NCI-H1694 treated with DMSO at 0.1 percent for 48 hours (cell line): ENCODE results near the gene ZNF248.
"Not testable (repeated sequence)": the region's sequence is repeated elsewhere in the genome, so short reads cannot be mapped to it uniquely, and the experiment has no call there.

Experiments
- DNase-seq: peaks from one replicate; lab custom pipeline; 2025; lab: John Stamatoyannopoulos, UW

ZNF248 gene

DNA sequence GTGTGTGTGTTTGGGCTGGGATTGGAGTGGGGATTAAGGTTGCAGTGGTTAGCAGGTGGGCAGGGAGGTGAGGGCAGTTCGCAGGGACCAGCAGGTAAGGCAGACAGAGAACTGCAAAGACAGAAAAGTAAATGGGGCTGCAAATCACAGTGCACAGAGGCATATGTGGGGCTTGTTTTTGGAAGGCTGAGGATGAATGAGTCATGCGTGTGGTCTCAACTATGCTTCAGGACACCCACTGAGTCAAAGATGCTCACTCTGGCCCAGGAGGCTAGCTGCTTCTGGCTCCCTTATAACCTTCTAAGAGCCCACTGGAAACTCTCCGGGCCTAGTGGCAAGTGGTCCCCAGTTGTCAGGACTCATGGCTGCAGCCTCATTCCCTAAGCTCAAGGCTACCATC, 118.2 kb downstream of the ZNF248 start:
- DNase-seq: no peak

DNA sequence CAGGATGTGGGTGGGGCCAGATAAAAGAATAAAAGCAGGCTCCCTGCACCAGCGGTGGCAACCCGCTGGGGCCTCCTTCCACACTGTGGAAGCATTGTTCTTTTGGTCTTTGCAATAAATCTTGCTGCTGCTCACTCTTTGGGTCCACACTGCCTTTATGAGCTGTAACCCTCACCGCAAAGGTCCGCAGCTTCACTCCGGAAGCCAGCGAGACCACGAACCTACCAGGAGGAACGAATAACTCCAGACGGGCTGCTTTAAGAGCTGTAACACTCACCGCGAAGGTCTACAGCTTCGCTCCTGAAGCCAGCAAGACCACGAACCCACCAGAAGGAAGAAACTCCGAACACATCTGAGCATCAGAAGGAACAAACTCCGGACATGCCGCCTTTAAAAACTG, 119.2 kb downstream of the ZNF248 start:
- DNase-seq: not testable (repeated sequence)

DNA sequence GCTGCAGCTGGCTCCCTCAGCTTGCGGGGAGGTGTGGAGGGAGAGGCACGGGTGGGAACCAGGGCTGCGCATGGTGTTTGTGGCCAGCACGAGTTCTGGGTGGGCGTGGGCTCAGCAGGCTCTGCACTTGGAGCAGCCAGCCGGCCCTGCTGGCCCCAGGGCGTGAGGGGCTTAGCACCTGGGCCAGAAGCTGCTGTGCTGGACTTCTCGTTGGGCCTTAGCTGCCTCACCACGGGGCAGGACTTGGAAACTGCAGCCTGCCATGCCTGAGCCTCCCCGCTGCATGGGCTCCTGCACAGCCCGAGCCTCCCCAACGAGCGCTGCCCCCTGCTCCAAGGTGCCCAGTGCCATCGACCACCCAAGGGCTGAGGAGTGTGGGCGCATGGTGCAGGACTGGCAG, 120.1 kb downstream of the ZNF248 start:
- no peak for DNase-seq

DNA sequence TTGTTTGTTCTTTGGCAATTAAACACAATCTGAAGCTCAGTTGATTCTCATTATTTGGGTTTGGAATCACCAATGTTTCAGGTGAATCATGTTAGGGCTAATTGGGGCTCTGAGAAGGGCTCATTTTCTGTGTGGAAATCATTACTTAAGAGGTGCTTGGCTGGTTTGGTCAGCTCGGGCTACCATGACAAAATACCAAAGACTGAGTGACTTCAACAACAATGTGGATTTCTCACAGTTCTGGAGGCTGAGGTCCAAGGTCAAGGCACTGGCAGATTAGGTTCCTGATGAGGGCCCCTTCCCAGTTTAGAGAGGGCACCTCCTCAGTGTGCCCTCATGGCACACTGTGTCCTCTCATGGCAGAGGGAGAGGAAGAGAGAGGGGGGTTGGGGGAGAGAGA, 121.3 kb downstream of the ZNF248 start:
- no peak for DNase-seq

DNA sequence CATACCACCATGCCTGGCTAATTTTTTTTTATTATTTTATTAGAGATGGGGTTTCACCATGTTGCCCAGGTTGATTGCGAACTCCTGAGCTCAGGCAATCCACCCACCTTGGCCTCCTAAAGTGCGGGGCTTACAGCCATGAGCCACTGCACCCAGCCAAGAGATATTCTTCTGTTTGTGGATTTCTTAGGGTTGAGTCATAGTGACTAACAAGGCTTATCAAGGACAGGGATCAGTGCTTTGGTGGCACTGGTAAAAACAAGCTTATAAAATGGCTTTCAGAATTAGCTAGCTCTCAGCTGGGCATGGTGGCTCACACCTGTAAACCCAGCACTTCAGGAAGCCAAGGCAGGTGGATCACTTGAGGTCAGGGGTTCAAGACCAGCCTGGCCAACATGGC, 122.4 kb downstream of the ZNF248 start:
- no peak for DNase-seq
